Left forelimb (tissue), 1 donor: ENCODE results near the gene TP53BP2.

Experiments
- DNase-seq: peaks from one replicate; pipeline ENCODE4 v3.0.0-alpha.2; 2018; ENCODE audit warnings: low spot score

The TP53BP2 gene

GRCh38 chr1:223792046-223792445 lies 53.7 kb downstream of the TP53BP2 start:
- DNase-seq = no peak

DNA sequence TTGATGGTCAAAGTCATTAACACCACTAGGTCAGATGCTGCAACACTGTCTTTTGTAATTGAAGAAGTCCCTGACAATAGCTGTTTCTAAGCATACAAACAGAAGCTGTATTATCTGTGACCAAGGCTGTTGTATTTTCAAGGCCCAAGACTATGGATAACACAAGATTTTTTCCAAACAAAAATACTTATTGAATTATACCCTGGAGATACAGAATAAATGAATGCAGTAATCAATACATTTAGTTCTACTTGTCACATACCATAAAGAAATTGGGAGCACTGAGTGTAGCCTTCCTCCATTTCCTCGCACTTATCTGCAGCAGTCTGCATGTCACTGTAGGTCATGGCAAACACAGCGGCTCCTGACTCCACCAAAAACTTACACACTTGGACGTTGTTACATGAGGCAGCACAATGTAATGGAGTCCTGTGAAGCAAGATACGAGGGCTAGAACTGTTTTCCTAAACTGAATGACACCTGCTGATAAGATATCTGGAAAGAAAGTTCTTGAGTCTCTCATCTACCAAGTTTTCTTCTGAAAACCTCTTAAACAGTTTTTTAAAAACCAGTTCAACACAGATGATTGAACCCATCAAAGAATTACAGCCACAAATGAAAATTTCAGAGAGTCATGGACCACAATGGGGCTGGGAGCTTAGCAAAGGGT lies 56.9 kb downstream of the TP53BP2 start:
- DNase-seq = no peak

GRCh38 chr1:223785808-223786207 lies 59.9 kb downstream of the TP53BP2 start:
- no peak for DNase-seq

- DNase-seq = no peak
Observed at GRCh38 chr1:223784541-223784940, 61.2 kb downstream of the TP53BP2 start.

GRCh38 chr1:223783676-223784075 lies 62.1 kb downstream of the TP53BP2 start:
- no peak for DNase-seq

DNA sequence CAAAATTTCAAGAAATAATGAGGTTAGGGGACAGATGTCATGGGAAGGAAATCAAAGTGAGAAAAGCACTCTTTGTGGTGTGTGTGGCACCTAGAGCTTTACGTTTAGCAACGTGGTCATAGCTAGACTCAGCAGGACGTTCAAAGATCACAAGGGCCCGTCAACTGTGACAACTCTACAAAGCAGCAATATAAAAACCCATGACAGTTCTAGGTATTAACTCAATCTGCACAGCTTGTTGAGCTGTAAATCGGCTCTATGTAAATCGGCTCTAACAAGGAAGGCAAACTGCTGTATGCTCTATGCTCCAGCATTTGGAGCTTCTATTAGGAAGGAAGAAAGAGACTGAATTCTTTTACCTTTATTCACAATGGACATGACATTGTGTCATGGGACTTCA lies 64.8 kb downstream of the TP53BP2 start:
- no peak for DNase-seq

DNA sequence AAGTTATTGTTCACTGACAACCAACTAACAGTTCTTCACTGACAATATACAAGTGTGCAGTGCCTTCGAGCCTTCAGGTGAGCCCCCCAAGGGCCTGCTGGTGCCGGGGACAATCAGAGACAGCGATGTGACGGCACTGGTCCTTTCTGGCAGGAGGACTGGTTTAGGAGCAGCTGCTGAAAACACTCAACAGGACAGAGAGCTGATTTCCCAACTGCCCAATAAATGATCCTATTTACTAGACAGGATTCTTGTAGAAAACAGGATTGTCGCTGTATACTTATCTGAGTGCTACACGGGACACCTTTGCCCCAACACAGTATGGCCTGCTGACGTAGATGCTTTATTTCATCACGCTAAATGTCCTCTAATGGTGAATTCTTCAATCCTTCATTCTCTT lies 65.4 kb downstream of the TP53BP2 start:
- no peak for DNase-seq

DNA sequence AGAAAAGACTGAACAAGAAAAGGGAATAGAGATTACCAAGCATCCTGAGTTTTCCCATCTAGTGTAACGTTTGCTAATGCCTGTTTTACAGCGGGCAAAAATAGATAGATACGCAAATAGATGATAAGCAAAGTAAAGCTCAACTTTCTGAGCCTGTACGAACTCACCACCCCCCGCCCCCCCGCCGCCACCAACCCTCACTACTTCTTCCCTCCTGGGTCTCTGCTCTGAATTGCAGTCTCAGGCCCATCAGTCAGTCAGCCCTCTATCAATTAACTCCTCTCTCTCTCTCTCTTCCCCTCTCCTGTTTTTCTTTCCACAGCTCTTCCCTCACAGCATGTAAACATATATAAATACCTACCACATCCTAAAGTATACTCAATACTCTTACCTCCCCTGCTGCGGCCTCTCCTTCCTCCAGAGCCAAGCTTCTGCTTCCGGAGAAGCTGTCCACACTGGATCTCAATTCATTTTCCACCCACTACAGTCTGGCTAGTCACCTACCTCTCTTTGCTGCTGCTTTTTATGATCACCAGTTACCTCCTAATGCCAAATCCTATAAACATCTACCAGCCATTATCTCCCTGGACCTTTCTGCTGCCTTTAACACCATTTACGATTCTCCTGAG lies 68.8 kb downstream of the TP53BP2 start:
- no peak for DNase-seq

DNA sequence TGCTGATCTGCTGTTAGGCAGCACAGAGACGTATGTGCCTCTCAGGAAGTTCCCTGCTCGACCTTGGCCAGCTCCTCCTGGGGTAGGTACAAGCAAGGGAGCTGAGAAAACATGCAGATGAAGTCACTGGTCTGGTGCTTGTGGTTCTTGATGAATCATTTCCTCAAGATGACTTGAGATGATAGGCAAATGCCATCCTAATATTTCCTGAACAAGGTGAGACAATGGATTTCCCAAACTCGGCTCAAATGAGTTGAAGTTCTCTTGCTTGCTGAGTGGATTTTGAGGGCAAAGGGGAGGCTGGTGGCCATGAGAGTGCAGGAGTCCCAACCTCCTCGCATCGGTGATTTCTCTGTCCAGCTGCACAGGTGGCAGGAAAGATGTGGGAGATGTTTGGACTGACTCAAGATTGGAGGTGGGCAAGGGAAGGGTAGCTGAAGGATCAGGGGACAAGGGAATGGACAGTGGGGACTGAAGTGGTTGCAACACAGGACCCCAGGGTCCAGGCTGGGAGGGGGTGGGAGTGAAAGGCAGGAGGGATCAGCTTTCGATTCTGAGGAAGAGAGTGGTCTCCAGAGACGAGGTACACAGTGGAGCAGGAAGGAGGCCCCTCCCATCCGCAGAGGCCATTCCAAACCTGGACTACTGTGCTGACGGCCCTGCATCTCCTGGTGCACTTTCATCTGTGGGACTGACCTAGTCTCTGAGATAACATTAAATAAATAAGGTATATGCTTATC lies 69.5 kb downstream of the TP53BP2 start:
- no peak for DNase-seq

DNA sequence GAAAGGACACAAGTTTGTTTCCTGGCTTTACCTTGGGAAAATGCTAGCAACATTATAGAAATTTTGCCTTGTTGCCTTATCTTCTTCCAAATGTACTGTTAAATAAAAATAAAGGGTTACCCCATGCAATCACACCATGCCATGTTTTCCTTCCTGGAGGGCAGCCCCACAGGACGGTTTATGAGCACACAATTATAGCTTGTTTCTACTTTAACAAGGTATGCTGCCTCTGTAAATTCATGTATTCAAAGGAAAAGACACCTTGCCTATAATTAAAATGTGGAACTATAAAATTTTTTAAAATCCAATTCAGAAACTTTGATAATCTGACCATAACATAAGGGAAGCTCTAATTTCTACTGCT lies 70.1 kb downstream of the TP53BP2 start:
- DNase-seq = no peak

- DNase-seq = no peak
Observed at GRCh38 chr1:223775054-223775453, 70.7 kb downstream of the TP53BP2 start.

GRCh38 chr1:223774134-223774814 lies 71.5 kb downstream of the TP53BP2 start:
- peak; percentile 20 for DNase-seq

DNA sequence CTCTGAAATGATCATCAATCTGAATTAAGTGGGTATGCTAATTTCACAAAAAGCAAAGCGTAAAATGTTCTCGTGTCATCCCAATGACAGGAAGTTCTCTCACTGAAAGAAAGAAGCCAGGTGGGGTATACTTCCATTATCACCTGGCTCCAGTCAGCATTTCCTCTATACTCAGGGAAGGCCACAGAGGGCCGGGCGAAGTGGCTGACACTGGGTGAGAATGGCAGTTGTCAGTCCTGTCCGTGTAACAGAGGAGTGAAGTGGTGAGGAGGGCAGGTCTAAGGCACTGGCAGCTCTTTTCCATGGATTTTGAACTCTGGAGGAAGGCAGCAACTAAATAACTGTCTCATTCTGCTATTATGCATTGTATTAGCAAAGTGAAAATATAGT lies 73.0 kb downstream of the TP53BP2 start:
- no peak for DNase-seq

- peak; percentile 58 for DNase-seq
Observed at GRCh38 chr1:223771814-223772770, 73.7 kb downstream of the TP53BP2 start.

GRCh38 chr1:223771469-223771813 lies 74.3 kb downstream of the TP53BP2 start:
- DNase-seq = peak; percentile 14

GRCh38 chr1:223770621-223771315 lies 75.0 kb downstream of the TP53BP2 start:
- peak; percentile 44 for DNase-seq

DNA sequence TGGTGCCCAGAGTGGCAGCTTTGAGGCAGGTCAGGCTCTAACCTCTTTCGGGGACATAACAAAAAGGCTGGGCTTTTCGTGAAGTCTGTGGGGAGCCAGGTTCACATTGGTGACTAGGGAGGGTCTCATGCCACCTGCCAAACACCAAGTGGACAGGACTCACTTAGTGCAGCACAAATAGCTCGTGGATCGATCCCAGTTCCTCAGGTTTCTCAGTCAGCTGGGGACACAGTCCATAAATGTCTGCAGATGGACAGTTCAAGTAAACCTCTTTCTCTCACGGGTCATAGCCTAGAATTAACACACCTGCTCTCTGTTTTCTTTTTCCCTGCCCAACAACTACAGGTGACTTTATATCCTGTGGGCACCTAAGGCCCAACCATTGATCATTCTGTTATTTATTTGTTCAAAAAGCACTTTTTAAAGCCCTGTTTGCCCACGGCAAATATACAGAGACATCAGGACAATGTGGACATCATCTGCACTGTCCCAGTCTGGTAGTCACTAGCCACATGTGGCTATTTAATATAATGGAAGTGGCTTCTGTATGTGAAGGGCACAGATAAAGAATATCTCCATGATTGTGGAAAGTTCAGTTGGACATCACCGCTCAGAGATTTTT lies 79.9 kb downstream of the TP53BP2 start:
- no peak for DNase-seq

GRCh38 chr1:223765036-223765718 lies 80.6 kb downstream of the TP53BP2 start:
- DNase-seq = no peak

DNA sequence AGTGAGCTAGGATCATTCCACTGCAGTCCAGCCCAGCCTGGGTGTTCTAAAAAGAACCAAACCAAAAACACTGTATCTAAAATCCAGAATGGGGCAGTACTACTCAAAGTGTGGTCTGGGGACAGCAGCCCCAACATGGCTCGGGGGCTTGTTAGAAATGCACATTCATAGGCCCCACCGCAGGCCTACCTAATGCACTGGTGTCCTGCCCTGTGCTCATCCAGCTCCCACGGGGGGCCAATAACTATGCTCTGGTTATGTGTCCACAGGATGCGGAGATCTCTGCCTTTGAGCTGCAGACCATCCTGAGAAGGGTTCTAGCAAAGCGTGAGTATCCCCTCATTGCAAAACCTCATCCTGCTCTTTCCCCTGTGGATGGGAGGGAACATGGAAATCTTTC lies 81.9 kb downstream of the TP53BP2 start:
- no peak for DNase-seq

GRCh38 chr1:223763251-223763650 lies 82.5 kb downstream of the TP53BP2 start:
- DNase-seq = no peak
